Nephron progenitor cell (in vitro differentiated cells): Measurements from ENCODE around the gene ZNRF3.
"Not testable (repeated sequence)": the region's sequence is repeated elsewhere in the genome, so short reads cannot be mapped to it uniquely, and the experiment has no call there.

Experiments used
- DNase-seq: peaks from one replicate; pipeline ENCODE4 v3.0.0; 2021
- H3K27ac Mint-ChIP-seq: 2 replicates; pipeline ENCODE4 v1.8.0; 2021; ENCODE audit warnings: mild to moderate bottlenecking, moderate library complexity, mixed read lengths
- H3K27me3 Mint-ChIP-seq: 2 replicates; pipeline ENCODE4 v1.8.0; 2021; ENCODE audit warnings: mild to moderate bottlenecking, low read depth, mixed read lengths; ENCODE audit not compliant: poor library complexity
- H3K36me3 Mint-ChIP-seq: 2 replicates; pipeline ENCODE4 v1.8.0; 2021; ENCODE audit warnings: low read depth, mixed read lengths
- H3K4me1 Mint-ChIP-seq: 2 replicates; pipeline ENCODE4 v1.8.0; 2021; ENCODE audit warnings: mixed read lengths
- H3K4me3 Mint-ChIP-seq: 2 replicates; pipeline ENCODE4 v1.8.0; 2021; ENCODE audit warnings: mild to moderate bottlenecking, moderate library complexity, mixed read lengths
- H3K9me3 Mint-ChIP-seq: 2 replicates; pipeline ENCODE4 v1.8.0; 2021; ENCODE audit warnings: mild to moderate bottlenecking, moderate library complexity, mixed read lengths
- TF ChIP-seq, protein P1 (sequence below): fragments of 200-600 bp; sonication (generic); IDR thresholded peaks from 2 replicates; pipeline ENCODE4 v1.5.0; 2021; ENCODE audit warnings: antibody characterized with exemption

Gene ZNRF3

GRCh38 chr22:28864878-28865596 lies 18.3 kb upstream of the ZNRF3 start:
- H3K4me1 Mint-ChIP-seq, result peaks cover 6% of the 10 kb centered on the region
- H3K27me3 Mint-ChIP-seq, result peaks cover 6% of the 10 kb centered on the region
- H3K27ac Mint-ChIP-seq, result peak overlapping the region; percentile 12
- H3K4me3 Mint-ChIP-seq, result no peak overlapping the region
- no peaks in the 10 kb centered on the region for H3K36me3 Mint-ChIP-seq
- TF ChIP-seq, protein P1, sequence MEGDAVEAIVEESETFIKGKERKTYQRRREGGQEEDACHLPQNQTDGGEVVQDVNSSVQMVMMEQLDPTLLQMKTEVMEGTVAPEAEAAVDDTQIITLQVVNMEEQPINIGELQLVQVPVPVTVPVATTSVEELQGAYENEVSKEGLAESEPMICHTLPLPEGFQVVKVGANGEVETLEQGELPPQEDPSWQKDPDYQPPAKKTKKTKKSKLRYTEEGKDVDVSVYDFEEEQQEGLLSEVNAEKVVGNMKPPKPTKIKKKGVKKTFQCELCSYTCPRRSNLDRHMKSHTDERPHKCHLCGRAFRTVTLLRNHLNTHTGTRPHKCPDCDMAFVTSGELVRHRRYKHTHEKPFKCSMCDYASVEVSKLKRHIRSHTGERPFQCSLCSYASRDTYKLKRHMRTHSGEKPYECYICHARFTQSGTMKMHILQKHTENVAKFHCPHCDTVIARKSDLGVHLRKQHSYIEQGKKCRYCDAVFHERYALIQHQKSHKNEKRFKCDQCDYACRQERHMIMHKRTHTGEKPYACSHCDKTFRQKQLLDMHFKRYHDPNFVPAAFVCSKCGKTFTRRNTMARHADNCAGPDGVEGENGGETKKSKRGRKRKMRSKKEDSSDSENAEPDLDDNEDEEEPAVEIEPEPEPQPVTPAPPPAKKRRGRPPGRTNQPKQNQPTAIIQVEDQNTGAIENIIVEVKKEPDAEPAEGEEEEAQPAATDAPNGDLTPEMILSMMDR, result no peak
- no peaks in the 10 kb centered on the region for H3K9me3 Mint-ChIP-seq
- DNase-seq, result no peak

DNA sequence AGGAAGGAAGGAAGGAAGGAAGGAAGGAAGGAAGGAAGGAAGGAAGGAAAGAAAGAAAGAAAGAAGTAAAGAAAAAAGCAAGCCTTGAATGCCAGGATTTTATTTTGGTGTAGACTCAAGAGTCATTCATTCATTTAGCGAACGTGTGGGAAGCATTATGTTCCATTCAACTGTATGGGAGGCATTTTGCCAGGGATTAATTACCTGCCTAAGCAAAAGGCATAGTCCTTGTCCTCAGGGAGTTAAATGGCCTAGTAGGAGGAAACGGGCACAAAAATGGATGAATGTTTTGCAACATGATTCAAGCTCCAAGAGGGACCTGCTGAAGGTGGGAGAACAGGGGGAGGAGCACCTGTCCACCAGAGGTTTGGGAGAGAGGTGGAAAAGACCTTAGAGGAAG lies 16.2 kb upstream of the ZNRF3 start:
- no peaks in the 10 kb centered on the region for H3K9me3 Mint-ChIP-seq
- TF ChIP-seq, protein P1, result no peak
- H3K36me3 Mint-ChIP-seq, result no peaks in the 10 kb centered on the region
- H3K4me3 Mint-ChIP-seq, result no peak overlapping the region
- H3K4me1 Mint-ChIP-seq, result peaks cover 12% of the 10 kb centered on the region
- H3K27me3 Mint-ChIP-seq, result peaks cover 9% of the 10 kb centered on the region
- DNase-seq, result no peak
- no peak overlapping the region for H3K27ac Mint-ChIP-seq

DNA sequence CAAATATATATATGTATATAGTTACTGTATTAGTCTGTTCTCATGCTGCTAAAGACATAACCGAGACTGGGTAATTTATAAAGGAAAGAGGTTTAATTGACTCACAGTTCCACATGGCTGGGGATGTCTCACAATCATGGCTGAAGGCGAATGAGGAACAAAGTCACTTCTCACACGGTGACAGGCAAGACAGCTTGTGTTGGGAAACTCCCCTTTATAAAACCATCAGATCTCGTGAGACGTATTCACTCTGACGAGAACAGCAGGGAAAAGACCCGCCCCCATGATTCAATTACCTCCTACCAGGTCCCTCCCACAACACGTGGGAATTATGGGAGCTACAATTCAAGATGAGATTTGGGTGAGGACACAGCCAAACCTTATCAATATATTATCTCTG lies 15.0 kb upstream of the ZNRF3 start:
- not testable (repeated sequence) for H3K27me3 Mint-ChIP-seq, H3K4me3 Mint-ChIP-seq, H3K9me3 Mint-ChIP-seq, H3K27ac Mint-ChIP-seq, H3K36me3 Mint-ChIP-seq, DNase-seq
- H3K4me1 Mint-ChIP-seq, result peaks cover 14% of the 10 kb centered on the region

GRCh38 chr22:28869736-28870135 lies 13.6 kb upstream of the ZNRF3 start:
- Mint-ChIP-seq H3K9me3 (no peaks in the 10 kb centered on the region), H3K27me3 (peaks cover 9% of the 10 kb centered on the region), H3K36me3 (no peaks in the 10 kb centered on the region), H3K4me3 (no peak overlapping the region), H3K27ac (no peak overlapping the region), H3K4me1 (peaks cover 23% of the 10 kb centered on the region)
- TF ChIP-seq, protein P1, result no peak
- DNase-seq, result no peak

- H3K4me1 Mint-ChIP-seq, result peaks cover 27% of the 10 kb centered on the region
Observed at GRCh38 chr22:28873183-28873963, 10.0 kb upstream of the ZNRF3 start.

DNA sequence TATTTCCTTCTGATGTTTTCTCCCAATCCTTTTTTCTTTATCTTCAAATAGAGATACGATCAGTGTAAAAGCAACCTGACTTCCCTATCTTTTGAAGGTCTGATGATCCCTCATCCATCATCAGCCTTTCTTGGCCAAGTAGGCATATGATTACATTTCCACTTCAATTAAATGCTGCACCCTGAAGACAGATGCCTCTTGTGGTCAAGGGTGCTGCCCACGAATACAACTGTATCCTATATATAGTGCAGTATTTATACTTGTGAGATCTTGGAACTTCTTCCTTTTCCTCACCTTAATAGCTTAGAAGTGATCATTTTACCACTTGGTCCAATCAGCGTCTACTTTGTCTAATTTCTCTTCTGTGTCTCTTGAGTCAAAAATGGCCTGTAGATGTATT lies 9.3 kb upstream of the ZNRF3 start:
- Mint-ChIP-seq H3K4me1 (peaks cover 27% of the 10 kb centered on the region), H3K4me3 (no peak overlapping the region), H3K27ac (no peak overlapping the region), H3K27me3 (peaks cover 7% of the 10 kb centered on the region), H3K36me3 (no peaks in the 10 kb centered on the region), H3K9me3 (no peaks in the 10 kb centered on the region)
- TF ChIP-seq, protein P1, result no peak
- no peak for DNase-seq

More at GRCh38 chr22:28873183-28873963, 10.0 kb upstream of the ZNRF3 start:
- Mint-ChIP-seq H3K36me3 (no peaks in the 10 kb centered on the region), H3K9me3 (no peaks in the 10 kb centered on the region), H3K4me3 (no peak overlapping the region), H3K27me3 (peaks cover 7% of the 10 kb centered on the region), H3K27ac (no peak overlapping the region)
- TF ChIP-seq, protein P1, result no peak
- no peak for DNase-seq
